ENCODE measurements around the gene MTPN. TPM values are rescaled to one million over a fixed set of nuclear protein-coding genes. Genes with fewer than 3 reads are reported as not detected.

MTPN gene
- total RNA-seq, 1 donor from 2014 or later, result 114 TPM

- no peaks in the 10 kb centered on the region for H3K36me3 Mint-ChIP-seq (ENCODE audit: low read depth)
- no peak overlapping the region for H3K4me3 Mint-ChIP-seq
- DNase-seq (ENCODE audit: low read depth, low spot score), result no peak
- H3K27me3 Mint-ChIP-seq (ENCODE audit: low read depth), result no peaks in the 10 kb centered on the region
- H3K4me1 Mint-ChIP-seq, result no peaks in the 10 kb centered on the region
- no peaks in the 10 kb centered on the region for H3K9me3 Mint-ChIP-seq
- H3K27ac Mint-ChIP-seq (ENCODE audit: unreplicated experiment), result no peak overlapping the region
- no peak for TF ChIP-seq CTCF (conservative IDR thresholded peaks at IDR 0.05)
Observed at GRCh38 chr7:135995748-135996147, 18.6 kb upstream of the MTPN start.

GRCh38 chr7:135994466-135995205, 17.5 kb upstream of the MTPN start:
- Mint-ChIP-seq H3K36me3 (ENCODE audit: low read depth) (no peaks in the 10 kb centered on the region), H3K4me1 (no peaks in the 10 kb centered on the region), H3K27ac (ENCODE audit: unreplicated experiment) (peak overlapping the region; percentile 35), H3K9me3 (no peaks in the 10 kb centered on the region), H3K4me3 (no peak overlapping the region), H3K27me3 (ENCODE audit: low read depth) (no peaks in the 10 kb centered on the region)
- no peak for TF ChIP-seq CTCF (conservative IDR thresholded peaks at IDR 0.05)
- no peak for DNase-seq (ENCODE audit: low read depth, low spot score)

- no peaks in the 10 kb centered on the region for H3K36me3 Mint-ChIP-seq (ENCODE audit: low read depth)
- no peak for TF ChIP-seq CTCF (conservative IDR thresholded peaks at IDR 0.05)
- no peak overlapping the region for H3K4me3 Mint-ChIP-seq
- H3K4me1 Mint-ChIP-seq, result no peaks in the 10 kb centered on the region
- no peak for DNase-seq (ENCODE audit: low read depth, low spot score)
- no peaks in the 10 kb centered on the region for H3K9me3 Mint-ChIP-seq
- no peak overlapping the region for H3K27ac Mint-ChIP-seq (ENCODE audit: unreplicated experiment)
- H3K27me3 Mint-ChIP-seq (ENCODE audit: low read depth), result no peaks in the 10 kb centered on the region
Observed at GRCh38 chr7:135993950-135994349, 16.8 kb upstream of the MTPN start.

GRCh38 chr7:135991906-135992305, 14.7 kb upstream of the MTPN start:
- TF ChIP-seq CTCF (conservative IDR thresholded peaks at IDR 0.05), result no peak
- no peaks in the 10 kb centered on the region for H3K27me3 Mint-ChIP-seq (ENCODE audit: low read depth)
- H3K9me3 Mint-ChIP-seq, result peaks cover 3% of the 10 kb centered on the region
- no peak overlapping the region for H3K27ac Mint-ChIP-seq (ENCODE audit: unreplicated experiment)
- DNase-seq (ENCODE audit: low read depth, low spot score), result no peak
- H3K4me3 Mint-ChIP-seq, result no peak overlapping the region
- no peaks in the 10 kb centered on the region for H3K4me1 Mint-ChIP-seq
- H3K36me3 Mint-ChIP-seq (ENCODE audit: low read depth), result no peaks in the 10 kb centered on the region

- no peaks in the 10 kb centered on the region for H3K4me1 Mint-ChIP-seq
- H3K27me3 Mint-ChIP-seq (ENCODE audit: low read depth), result no peaks in the 10 kb centered on the region
- H3K27ac Mint-ChIP-seq (ENCODE audit: unreplicated experiment), result no peak overlapping the region
- no peaks in the 10 kb centered on the region for H3K36me3 Mint-ChIP-seq (ENCODE audit: low read depth)
- no peak overlapping the region for H3K4me3 Mint-ChIP-seq
- H3K9me3 Mint-ChIP-seq, result peaks cover 3% of the 10 kb centered on the region
- DNase-seq (ENCODE audit: low read depth, low spot score), result no peak
- TF ChIP-seq CTCF (conservative IDR thresholded peaks at IDR 0.05), result no peak
Observed at GRCh38 chr7:135991322-135991721, 14.2 kb upstream of the MTPN start.
